ENCODE measurements around the gene WIZ.
"Not testable (repeated sequence)": the region's sequence is repeated elsewhere in the genome, so short reads cannot be mapped to it uniquely, and the experiment has no call there.

WIZ gene

DNA sequence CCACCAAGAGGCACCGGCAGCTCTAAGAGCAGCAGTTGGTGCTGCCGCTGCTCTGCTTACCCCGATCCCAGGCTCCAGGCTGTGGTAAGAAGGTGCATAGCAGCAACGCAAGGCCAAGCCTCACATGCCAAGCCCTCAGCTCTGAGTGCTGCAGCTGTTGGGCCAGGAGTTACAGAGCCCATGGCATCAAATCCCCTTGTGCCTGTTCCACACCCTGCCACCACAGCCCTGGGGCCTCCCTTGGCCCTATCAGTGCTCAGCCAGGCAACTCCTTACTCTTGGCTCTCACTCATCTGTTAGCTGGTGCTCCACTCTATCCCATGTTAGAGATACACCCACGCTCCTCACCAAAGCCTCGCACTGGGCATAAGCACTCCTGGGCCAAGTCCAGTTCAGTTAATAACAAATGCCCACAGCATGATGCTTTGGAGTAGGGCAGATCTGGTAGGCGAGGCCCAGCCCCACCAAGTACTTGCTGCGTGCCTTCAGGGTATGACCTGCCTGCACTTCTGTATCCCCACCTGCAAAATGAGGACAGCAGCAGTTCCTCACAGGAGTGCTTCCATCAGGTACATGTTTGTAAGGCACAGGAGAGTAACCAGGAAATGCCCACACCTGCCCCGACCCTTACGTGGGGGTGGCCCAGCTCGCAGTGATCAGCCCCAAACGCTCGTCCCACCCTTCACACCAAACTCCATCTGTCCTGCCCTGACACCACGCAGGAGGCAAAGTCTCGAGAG lies 47.2 kb downstream of the WIZ start:
- ATAC-seq (no peak), DNase-seq (no peak)

DNA sequence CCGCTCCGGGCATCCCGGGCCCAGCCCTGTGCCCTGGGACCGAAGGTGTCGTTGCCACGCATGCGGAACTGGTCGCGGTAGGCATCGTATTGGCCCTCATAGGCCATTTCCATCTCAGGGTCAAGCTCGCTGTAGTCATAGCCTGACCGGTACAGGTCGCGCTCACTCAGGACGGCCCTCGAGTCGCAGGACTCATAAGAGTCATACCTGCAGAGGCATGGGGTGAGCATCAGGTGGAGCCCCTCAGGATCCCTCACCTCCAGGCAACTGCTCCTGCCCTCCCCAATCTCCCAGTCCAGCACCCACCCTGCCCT lies 48.4 kb downstream of the WIZ start:
- ATAC-seq: no peak
- no peak for DNase-seq

DNA sequence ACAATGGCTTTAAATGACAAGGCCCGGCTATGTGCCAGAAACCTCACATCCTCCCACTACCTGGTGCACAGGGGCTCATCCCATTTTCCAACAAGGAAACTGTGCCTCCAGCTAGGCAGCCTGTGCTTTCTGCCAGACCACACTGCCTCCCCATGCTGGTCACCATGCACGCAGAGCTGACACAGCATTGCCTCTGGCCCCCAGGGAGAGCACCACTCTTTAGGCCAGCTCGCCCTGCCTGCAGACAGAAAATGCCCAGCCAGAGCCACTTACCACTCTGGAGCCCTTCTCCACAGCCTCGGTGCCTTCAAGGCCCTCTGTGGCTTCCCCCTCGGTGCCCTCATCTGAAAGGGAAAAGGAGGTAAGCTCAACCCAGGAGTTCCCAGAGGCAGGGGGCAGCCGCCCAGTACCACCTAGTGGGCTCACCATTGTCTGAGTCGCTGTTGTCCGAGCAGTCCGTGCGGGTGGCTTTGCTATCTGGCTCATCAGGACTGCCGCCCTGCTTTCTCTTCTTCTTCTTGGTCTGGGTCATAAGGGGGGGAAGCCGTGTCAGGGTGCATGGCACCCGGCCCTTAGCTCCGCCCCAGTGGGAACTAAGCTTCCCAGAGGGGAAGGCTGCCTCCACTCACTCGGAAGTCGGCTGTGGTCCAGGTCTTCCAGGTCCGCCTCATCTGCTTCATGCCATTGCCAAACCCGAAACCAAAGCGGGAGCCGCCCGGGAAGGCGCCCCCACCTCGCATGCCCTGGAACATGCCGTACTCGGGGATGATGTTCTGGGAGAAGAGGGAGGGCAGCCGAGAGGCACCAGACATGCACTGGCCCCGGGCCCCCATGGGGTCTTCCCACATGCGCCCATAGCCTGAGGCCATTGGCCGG lies 49.0 kb downstream of the WIZ start:
- ATAC-seq (no peak), DNase-seq (no peak)

DNA sequence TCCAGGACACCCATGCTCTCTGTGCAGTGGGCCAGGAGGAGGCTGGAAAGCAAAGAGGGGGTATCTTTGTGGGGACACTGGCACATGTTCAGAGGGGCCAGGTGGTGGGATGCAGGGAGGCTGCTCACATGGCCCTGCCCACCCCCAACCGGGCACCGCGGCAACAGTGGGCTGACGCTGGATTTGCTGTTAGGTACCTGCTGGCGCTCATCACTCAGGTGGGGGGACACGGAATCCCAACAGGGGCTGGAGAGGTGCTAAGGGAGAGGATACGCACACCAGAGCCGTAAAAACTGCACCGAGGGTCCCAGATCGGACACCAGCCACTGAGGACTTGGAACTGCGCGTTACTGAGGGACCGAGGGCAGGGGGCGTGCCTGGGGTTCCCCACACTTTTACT lies 50.1 kb downstream of the WIZ start:
- no peak for ATAC-seq

DNA sequence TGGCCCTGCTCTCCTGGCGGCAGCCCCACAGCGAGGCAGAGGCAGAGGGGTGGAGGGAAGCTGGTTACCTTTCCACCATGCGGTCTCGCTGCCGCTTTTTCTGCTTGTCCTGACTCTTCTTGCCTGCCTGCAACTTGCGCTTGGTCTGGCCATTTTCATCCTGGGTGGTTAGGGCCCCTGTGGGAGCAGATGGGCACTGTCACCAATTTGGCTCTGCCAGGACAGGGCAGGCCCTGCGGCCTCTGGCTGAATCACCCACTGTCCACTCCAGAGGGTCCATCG lies 50.6 kb downstream of the WIZ start:
- no peak for DNase-seq
- ATAC-seq: no peak

More for the DNA sequence above, 50.1 kb downstream of the WIZ start:
- DNase-seq: no peak

DNA sequence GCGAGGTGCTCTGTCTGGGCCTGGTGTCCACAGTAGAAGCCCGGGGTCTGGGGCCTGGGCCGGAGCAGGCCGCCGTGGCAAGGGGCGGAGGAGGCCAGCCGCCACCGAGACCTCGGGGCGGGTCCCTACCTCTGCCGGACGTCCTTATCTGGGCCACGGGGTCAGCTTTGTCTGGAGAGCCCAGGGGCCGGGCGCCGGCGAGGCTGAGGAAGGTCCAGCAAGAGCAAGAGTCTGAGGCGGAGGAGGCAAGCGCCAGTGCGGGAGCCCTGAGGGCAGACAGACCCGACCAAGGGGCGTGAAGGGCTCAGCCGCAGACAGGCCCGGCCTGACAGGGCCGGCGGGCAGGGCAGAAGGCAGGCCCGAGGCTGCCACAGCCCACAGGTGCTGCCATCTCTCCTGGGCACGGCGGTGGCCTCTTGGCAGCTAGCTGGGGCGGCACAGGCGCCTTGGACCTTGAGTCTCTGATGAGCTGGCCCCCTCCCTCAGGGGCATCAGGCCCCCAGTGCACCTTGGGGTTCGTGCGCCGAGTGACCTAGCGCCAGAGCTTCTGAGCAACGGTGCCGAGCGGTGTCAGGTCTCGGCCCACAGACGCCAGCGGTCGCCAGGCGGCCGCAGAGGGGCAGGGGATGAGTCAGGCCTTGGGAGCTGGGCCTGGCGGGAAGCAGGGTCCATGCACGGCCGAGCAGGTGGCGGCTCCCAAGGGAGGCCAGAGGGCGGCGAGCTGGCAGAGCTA lies 51.1 kb downstream of the WIZ start:
- DNase-seq: no peak
- no peak for ATAC-seq

DNA sequence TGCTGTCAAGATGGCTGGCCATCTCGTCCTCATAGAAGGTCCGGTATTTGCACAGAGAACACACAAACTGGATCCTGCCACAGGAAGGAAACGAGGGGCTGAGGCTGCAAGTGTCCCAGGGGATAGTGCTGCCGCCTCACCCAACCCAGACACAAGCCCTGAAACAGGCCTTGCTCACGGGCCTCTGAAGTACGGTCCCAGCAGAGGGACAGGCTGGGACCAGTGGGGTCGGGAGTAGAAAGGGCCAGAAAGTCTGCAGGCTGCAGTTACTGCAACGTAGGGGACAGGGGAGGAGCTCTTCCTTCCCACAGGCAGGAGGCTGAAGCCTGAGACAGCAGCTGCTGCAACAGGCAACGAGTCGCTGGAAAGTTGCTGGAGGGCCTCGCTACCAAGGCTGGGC lies 52.0 kb downstream of the WIZ start:
- DNase-seq (no peak), ATAC-seq (no peak)

DNA sequence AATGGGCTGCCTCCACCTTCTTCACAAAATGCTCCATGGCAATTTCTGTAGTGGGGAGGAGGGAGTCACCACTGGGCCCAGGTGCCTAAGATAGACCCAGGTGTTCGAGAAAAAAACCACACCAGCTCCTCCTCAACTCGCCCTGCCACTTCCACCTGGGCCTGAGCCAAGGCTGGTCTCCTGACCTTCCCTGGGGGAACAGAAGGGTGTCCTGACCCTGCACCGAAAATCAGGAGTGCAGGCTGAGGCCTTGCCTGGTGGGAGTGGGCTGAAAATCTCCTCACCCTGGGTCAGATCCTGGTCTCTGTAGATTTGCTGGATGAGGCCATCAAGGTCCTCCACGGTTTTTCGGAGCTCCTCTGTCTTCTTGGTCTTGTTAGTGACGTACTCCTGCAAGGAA lies 52.5 kb downstream of the WIZ start:
- ATAC-seq (no peak), DNase-seq (no peak)

DNA sequence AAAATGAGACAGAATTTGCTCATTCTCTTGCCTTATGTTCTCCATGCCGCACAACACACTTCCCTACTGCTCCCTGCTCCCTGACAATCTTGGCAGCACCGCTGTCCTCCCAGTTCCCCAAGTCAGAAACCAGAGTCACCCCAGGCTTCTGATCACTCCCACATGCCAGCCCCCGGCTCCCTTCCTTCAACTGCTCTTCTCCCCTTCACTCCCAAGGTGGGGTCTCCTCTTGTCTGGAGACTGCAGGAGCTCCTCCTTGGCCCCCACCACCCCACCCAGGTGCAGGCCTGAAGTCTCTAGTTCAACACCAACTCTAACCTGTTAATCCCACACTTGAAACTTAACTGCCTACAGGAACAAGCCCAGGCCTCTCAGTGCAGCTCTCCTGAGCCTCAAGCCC lies 53.3 kb downstream of the WIZ start:
- DNase-seq: no peak
- no peak for ATAC-seq

DNA sequence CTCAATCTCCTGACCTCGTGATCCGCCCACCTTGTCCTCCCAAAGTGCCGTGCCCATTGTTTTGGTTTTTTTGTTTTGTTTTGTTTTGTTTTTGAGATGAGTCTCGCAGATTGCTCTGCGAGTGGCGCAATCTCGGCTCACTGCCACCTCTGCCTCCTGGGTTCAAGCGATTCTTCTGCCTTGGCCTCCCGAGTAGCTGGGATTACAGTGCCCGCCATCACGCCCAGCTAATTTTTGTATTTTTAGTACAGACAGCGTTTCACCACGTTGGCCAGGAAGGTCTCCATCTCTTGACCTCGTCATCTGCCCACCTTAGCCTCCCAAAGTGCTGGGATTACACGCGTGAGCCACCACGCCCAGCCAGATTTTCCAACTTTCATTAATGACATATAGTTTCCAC lies 54.5 kb downstream of the WIZ start:
- not testable (repeated sequence) for ATAC-seq, DNase-seq

DNA sequence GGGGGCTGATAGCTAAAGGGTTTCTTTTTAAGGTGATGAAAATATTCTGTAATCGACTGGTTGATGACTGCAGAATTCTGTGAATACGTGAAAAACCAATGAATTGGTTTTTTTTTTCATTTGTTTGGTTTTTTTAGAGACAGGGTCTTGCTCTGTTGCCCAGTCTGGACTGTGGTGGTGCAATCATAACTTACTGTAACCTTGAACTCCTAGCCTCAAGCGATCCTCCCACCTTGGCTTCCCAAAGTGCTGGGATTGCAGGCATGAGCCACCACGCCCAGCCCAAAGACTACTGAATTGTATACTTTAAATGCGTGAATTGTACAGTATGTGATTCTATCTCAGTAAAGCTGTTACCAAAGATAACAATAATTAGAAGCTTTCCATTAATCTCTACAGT lies 55.3 kb downstream of the WIZ start:
- ATAC-seq: no peak

DNA sequence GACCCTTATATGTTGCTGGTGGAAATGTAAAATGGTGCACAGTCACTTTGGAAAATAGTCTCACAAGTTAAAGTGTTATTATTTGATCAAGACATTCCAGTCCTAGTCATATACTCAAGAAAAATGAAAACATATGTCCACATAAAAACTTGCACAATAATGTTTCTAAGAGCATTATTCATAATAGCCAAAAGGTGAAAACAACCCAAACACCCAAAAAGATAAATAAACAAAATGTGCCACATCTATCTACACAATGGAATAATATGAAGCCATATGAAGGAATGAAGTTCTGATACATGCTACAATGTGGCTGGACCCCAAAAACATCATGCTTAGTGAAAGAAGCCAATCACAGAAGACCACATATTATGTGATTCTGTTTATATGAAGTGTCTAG lies 55.8 kb downstream of the WIZ start:
- no peak for ATAC-seq

More for the DNA sequence above, 55.3 kb downstream of the WIZ start:
- no peak for DNase-seq

DNA sequence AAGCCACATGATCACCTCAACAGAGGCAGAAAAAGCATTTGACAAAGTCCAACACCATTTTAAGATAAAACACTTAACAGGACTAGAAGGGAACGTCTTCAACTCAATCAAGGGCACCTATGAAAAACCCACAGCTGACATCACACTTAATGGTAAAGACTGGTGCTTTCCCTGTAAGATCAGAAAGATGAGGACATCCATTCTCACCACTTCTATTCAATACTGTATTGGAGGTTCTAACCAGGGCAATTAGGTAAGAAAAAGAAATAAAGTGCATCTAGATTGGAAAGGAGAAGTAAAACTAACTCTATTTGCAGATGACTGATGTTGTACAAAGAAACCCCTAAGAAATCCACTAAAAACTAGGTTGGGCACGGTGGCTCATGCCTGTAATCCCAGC lies 58.9 kb downstream of the WIZ start:
- DNase-seq (no peak), ATAC-seq (no peak)

More for the DNA sequence above, 55.8 kb downstream of the WIZ start:
- DNase-seq: no peak

DNA sequence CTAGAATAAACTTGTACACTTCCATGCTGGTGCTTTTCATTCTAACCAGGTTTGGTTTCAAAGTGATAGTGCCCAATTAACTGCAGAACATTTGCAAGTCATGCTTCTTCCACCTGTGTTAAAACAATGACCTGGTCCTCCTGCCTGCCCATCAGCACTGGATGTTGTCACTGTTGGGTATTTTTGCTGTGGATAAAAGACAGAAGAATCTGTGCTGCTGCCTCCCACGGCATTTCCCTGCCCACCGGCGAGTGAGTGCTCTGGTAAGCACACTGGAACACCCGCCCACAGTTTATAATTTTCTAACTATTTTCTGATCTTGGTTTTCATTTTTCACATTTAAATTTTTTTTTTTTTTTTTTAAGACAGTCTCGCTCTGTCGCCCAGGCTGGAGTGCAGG lies 67.9 kb downstream of the WIZ start:
- DNase-seq: no peak
- ATAC-seq: no peak

DNA sequence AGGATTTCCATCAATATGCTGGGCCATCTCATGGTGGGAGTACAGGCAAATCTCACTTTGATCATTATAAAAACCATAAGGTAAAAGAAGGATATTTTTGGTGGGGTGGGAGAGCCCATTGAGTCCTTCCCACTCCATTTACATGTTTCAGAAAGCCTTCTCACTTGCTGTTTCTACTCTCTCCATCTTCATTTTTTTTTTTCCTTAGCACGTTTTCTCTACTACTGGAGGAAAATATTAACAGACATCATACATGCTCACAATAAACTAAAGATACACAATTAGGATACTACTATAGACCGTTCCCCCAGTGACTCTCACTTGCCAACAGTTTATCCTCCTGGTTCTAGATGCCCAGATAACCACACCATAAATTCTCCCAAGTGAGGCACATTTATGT lies 68.3 kb downstream of the WIZ start:
- DNase-seq (no peak), ATAC-seq (no peak)

DNA sequence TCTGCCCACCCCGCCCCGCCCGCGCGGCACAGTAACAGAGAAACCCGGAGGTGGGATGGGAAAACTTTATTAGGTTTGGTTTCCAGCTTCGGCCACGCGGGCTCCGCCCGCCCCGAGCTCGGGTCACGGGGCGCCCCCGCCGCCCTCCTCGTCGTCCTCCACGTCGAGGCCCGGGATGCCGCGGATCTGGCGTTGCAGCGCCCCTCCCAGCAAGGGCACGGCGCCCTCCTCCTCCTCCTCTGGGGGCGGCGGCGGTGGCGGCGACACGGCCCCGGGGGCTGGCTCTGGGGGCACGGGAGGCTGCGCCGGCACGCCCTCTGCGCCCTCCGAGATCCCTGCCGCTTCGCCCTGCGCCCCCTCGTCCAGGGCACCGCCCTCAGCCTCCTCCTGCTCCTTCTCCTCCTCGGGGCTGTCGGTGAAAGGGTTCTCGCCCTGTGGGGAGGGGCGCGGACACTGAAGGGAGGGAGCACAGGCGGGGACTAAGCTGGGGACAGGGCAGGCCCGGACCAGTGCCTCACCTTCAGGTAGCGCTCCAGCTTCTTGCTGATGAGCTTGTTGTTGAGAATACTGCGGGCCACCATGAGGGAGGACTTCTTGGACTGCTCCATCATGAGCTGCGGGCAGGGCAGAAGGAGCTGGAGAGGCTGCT lies 69.6 kb downstream of the WIZ start:
- DNase-seq: no peak
- peak; percentile 12 for ATAC-seq

DNA sequence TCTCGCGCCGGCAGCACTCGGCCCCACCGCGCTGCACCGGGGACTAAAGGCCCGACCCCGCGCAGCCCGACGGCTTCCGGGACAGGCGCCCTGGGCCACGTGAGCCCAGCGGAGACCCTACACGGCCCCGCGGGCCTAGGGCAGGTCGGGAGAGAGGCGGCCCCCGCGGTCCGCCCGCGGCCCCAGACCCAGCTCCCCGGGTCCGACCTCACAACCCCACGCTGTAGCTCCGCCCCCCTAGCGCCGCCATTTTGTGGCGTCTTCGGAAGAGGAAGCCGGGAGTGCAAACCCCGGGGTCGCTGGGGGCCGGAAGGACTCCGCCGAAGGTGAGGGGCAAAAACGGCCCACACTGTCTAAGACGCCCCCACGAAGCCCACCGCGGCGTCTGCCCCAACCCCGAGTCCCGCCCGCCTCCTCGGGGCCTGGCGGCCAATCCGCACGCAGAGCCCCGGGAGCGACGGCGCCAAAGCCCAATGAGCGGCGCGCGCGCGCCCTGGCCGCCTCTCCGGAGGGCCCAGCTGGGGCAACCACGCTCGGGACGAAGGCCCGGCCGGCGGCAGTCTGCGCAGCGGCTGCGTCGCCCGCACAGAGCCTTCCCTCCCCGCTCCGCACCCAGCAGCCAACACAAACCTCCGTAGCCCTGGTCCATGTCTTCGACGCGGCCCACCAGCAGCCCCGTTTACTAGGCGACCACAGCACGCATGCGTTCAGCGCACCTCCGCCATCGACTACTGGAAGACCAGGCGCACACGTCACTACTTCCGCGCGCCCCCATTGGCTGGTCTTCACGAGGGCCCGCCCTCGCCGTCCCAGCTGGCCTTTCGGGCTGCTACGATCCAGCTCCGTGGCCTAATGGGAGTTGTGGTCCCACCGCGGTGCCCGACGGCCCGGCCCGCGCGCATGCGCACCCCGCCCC lies 70.4 kb downstream of the WIZ start, which contains the start of gene AKAP8:
TSS of gene AKAP8 (minus strand) at position 705 of the 916 bp plus-strand sequence. CDS start at position 649, 56 bp downstream.
- ATAC-seq (peak; percentile 92), DNase-seq (peak; percentile 97)

DNA sequence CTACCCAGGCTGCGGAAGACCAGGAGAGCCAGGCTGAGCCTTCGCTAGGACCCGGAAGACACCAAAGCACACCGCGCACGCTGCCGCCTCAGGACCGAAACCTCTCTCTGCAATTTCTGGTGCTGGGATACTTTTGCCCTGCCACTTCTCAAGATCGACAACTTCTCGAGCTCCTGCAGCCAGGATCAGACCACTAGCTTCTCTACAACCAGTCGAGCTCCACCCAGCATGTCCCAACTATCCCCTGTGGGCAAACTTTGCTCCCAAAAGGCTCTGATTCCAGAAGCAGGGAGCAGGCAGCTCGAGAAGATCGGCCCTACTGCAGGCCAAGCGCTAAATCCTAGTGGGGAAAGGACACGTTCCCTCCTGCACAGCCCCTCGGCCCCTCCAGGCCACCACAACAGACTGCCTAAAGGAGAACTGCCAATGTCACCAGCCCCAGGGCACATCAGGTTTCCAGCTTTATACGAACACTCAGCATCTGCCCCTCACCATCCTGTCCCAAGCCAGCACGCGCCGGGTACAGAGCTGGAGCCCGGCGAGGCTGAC lies 71.1 kb downstream of the WIZ start:
- DNase-seq (peak; percentile 55), ATAC-seq (no peak)

DNA sequence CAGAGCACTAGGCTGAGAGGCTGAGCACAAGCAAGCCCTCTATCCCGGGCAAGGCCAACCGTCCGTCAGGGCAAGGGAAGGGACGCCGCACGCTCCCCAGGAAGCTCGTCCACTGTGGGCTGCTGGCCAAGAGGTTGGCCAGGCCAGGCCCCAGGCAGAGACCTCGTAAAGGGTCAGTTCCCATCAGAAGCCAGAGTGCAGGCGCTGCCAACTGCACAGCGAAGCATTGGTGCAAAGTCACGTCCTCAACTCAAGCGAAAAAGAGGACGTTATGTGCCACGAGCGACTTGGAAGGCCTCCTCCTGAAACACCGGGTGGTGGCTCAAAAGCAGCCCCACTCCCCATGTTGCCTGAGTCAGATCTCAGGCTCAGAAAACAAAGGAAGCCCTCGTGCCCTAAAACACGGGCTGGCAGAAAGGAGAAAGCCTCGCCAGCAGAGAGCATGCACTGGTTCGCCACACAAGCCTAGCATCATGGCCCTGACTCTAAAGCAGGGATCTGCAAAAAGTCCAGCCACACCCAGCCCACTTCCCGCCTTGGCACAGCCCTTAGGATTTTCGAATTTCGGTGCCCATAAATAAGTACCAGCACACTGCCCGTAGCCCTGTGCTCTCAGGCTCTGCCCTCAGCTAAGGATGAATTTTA lies 74.8 kb downstream of the WIZ start:
- ATAC-seq: no peak
- DNase-seq: no peak

DNA sequence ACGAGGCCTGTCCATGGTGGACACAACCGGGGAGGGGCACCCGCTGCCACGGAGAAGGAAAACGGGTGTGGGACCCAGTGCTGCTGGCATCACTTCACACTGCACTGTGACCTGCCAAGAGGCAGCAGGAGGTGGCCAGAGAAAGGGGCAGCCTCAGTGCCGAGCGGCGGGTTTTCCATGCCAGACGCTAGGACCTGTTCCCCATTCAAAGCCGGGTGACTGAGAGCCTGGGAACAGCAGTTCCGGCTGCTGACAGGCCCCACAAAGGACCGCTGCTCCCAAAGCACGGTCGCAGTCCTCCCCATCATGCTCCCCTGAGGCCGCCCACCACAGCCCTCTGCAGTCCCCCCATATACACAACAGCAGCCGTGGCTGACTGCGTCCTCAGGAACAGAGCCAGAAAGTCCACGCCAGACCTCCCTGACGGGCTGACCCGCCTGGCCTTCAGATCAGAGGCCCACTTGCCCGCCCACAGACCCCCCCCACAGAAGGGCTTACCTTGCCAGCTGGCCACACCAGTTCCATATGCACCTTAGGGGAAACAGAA lies 75.6 kb downstream of the WIZ start:
- DNase-seq: no peak
- no peak for ATAC-seq

All from stimulated activated naive CD8-positive, alpha-beta T cell treated with anti-CD3 and anti-CD28 coated beads, Interleukin-15, Interleukin-2, amounts not matched to agents 100 U/mL and 50 U/mL, for 24 hours (primary cell).